ENCODE data around the gene ECM1. TPM values are rescaled to one million over a fixed set of nuclear protein-coding genes. Genes with fewer than 3 reads are reported as not detected.

Gene ECM1
- total and polyA plus RNA-seq, 2 experiments from 2014 or later, result 3.0 to 7.1 TPM

GRCh38 chr1:150561254-150561973 lies 53.5 kb downstream of the ECM1 start:
- Histone ChIP-seq H3K4me2 (peak overlapping the region; percentile 80), H3K79me2 (peaks cover 58% of the 10 kb centered on the region), H3K36me3 (replicated peaks; ENCODE audit: insufficient read depth, low read depth) (no peaks in the 10 kb centered on the region), H3K4me1 (ENCODE audit: insufficient read depth) (peaks cover 47% of the 10 kb centered on the region), H3K9me3 (ENCODE audit: low read depth) (no peaks in the 10 kb centered on the region), H3K27me3 (no peaks in the 10 kb centered on the region), H4K20me1 (ENCODE audit: insufficient read depth, poor library complexity, severe bottlenecking) (no peaks in the 10 kb centered on the region), H3K4me3 (peak overlapping the region; percentile 21), H2AFZ (no peak overlapping the region), H3K9me2 (replicated peaks; ENCODE audit: insufficient read depth) (no peaks in the 10 kb centered on the region), H3K27ac (peak overlapping the region; percentile 99)
- TF ChIP-seq EZH2 (IDR thresholded peaks at IDR 0.05; ENCODE audit: borderline replicate concordance) (no peak), CTCF (IDR thresholded peaks at IDR 0.05; ENCODE audit: poor library complexity) (peak; percentile 19)
- DNase-seq (ENCODE audit: low spot score), result peak; percentile 98
- 2% methylated on average over 29 of the region's 32 CpGs for WGBS (ENCODE audit: low lambda C conversion rate, missing lambda C conversion rate)

- Histone ChIP-seq H3K36me3 (replicated peaks; ENCODE audit: insufficient read depth, low read depth) (no peaks in the 10 kb centered on the region), H3K4me2 (peak overlapping the region; percentile 80), H3K9me3 (ENCODE audit: low read depth) (no peaks in the 10 kb centered on the region), H3K4me3 (peak overlapping the region; percentile 21), H3K27me3 (no peaks in the 10 kb centered on the region), H2AFZ (no peak overlapping the region), H3K79me2 (peaks cover 64% of the 10 kb centered on the region), H3K9me2 (replicated peaks; ENCODE audit: insufficient read depth) (no peaks in the 10 kb centered on the region), H3K27ac (peak overlapping the region; percentile 99), H4K20me1 (ENCODE audit: insufficient read depth, poor library complexity, severe bottlenecking) (no peaks in the 10 kb centered on the region), H3K4me1 (ENCODE audit: insufficient read depth) (peaks cover 53% of the 10 kb centered on the region)
- peak; percentile 97 for DNase-seq (ENCODE audit: low spot score)
- TF ChIP-seq CTCF (IDR thresholded peaks at IDR 0.05; ENCODE audit: poor library complexity) (no peak), EZH2 (IDR thresholded peaks at IDR 0.05; ENCODE audit: borderline replicate concordance) (no peak), EZH2phosphoT487 (IDR thresholded peaks at IDR 0.05; ENCODE audit: low read depth, severe bottlenecking, unreplicated experiment) (no peak)
- WGBS (ENCODE audit: low lambda C conversion rate, missing lambda C conversion rate), result under 1% methylated on average over 13 of the region's 18 CpGs
Observed at GRCh38 chr1:150561974-150562445, 54.1 kb downstream of the ECM1 start.

- Histone ChIP-seq H4K20me1 (ENCODE audit: insufficient read depth, poor library complexity, severe bottlenecking) (no peaks in the 10 kb centered on the region), H3K9me2 (replicated peaks; ENCODE audit: insufficient read depth) (no peaks in the 10 kb centered on the region), H2AFZ (no peak overlapping the region), H3K36me3 (replicated peaks; ENCODE audit: insufficient read depth, low read depth) (no peaks in the 10 kb centered on the region), H3K79me2 (peaks cover 68% of the 10 kb centered on the region), H3K9me3 (ENCODE audit: low read depth) (no peaks in the 10 kb centered on the region), H3K27me3 (no peaks in the 10 kb centered on the region), H3K27ac (peak overlapping the region; percentile 99), H3K4me3 (peak overlapping the region; percentile 10), H3K4me1 (ENCODE audit: insufficient read depth) (peaks cover 60% of the 10 kb centered on the region), H3K4me2 (peak overlapping the region; percentile 80)
- DNase-seq (ENCODE audit: low spot score), result peak; percentile 43
- TF ChIP-seq EZH2 (IDR thresholded peaks at IDR 0.05; ENCODE audit: borderline replicate concordance), result no peak
- WGBS (ENCODE audit: low lambda C conversion rate, missing lambda C conversion rate), result 10% methylated on average over 4 of the region's 4 CpGs
Observed at GRCh38 chr1:150562446-150563339, 54.8 kb downstream of the ECM1 start.

Small RNA genes within 50 kb of the gene (microRNA-seq; reads per million reads assigned to microRNA genes)
- not detected for gene MIR4257
- not detected for gene MIR6878

Small RNA genes within 50 kb of the gene (small RNA-seq; reads per million reads assigned to genes)
- gene MIR4257, result not detected

Other genes starting within 250 kb of the ECM1 start
- gene APH1A, start 239.1 kb upstream of the ECM1 start, total RNA-seq, result 145 and 148 TPM in 2 replicates
- 52.1 and 54.1 TPM in 2 replicates for gene APH1A, start 239.1 kb upstream of the ECM1 start, polyA plus RNA-seq
- gene C1orf54, start 235.3 kb upstream of the ECM1 start, total RNA-seq, result 11.3 and 15.4 TPM in 2 replicates
- gene C1orf54, start 235.3 kb upstream of the ECM1 start, polyA plus RNA-seq, result 7.2 and 16.5 TPM in 2 replicates
- gene CIART, start 225.6 kb upstream of the ECM1 start, total RNA-seq, result 1.8 and 3.6 TPM in 2 replicates
- 4.4 and 7.1 TPM in 2 replicates for gene CIART, start 225.6 kb upstream of the ECM1 start, polyA plus RNA-seq
- gene MRPS21, start 214.2 kb upstream of the ECM1 start, total RNA-seq, result 41.9 and 43.1 TPM in 2 replicates
- 82.5 and 88.4 TPM in 2 replicates for gene MRPS21, start 214.2 kb upstream of the ECM1 start, polyA plus RNA-seq
- gene PRPF3, start 186.6 kb upstream of the ECM1 start, total RNA-seq, result 31.4 and 36.6 TPM in 2 replicates
- 36.0 and 39.5 TPM in 2 replicates for gene PRPF3, start 186.6 kb upstream of the ECM1 start, polyA plus RNA-seq
- gene RPRD2, start 144.0 kb upstream of the ECM1 start, total RNA-seq, result 14.0 and 16.5 TPM in 2 replicates
- 15.7 and 18.8 TPM in 2 replicates for gene RPRD2, start 144.0 kb upstream of the ECM1 start, polyA plus RNA-seq
- 9.1 and 10.1 TPM in 2 replicates for gene TARS2, start 20.7 kb upstream of the ECM1 start, total RNA-seq
- 18.2 and 19.2 TPM in 2 replicates for gene TARS2, start 20.7 kb upstream of the ECM1 start, polyA plus RNA-seq
- gene FALEC, start 7.6 kb downstream of the ECM1 start, total RNA-seq, result not detected in 2 replicates
- gene FALEC, start 7.6 kb downstream of the ECM1 start, polyA plus RNA-seq, result 0.39 TPM in 1 of 2 replicates, not detected in the other
- gene ADAMTSL4, start 41.3 kb downstream of the ECM1 start, total RNA-seq, result 3.7 and 8.1 TPM in 2 replicates
- 19.7 and 28.0 TPM in 2 replicates for gene ADAMTSL4, start 41.3 kb downstream of the ECM1 start, polyA plus RNA-seq
- 302 and 388 TPM in 2 replicates for gene MCL1, start 71.5 kb downstream of the ECM1 start, total RNA-seq
- 150 and 181 TPM in 2 replicates for gene MCL1, start 71.5 kb downstream of the ECM1 start, polyA plus RNA-seq
- gene ENSA, start 121.5 kb downstream of the ECM1 start, total RNA-seq, result 101 and 148 TPM in 2 replicates
- 70.8 and 86.5 TPM in 2 replicates for gene ENSA, start 121.5 kb downstream of the ECM1 start, polyA plus RNA-seq
- gene GOLPH3L, start 189.0 kb downstream of the ECM1 start, total RNA-seq, result 20.8 and 36.7 TPM in 2 replicates
- gene GOLPH3L, start 189.0 kb downstream of the ECM1 start, polyA plus RNA-seq, result 15.5 and 21.8 TPM in 2 replicates
- gene HORMAD1, start 212.8 kb downstream of the ECM1 start, total RNA-seq, result 0.50 TPM in 1 of 2 replicates, not detected in the other
- gene HORMAD1, start 212.8 kb downstream of the ECM1 start, polyA plus RNA-seq, result not detected in 2 replicates